ENCODE results near the gene IL9.

- TF ChIP-seq GATA3 (IDR thresholded peaks at IDR 0.05; ENCODE audit: low read depth, low read length) (no peak), GATA2 (IDR thresholded peaks at IDR 0.05; ENCODE audit: low read depth, low read length) (no peak)
Measured at GRCh38 chr5:135913713-135914626, 18.3 kb upstream of the IL9 start.
